Peyer's patch (tissue), 4 donors: ENCODE results near the gene CYP3A7.

Experiments
- POLR2A ChIP-seq, 2 donors: fragments of 450-650 bp; IDR thresholded peaks; one replicate each; pipeline ENCODE4 v1.5.1; 2017; ENCODE audit warnings: antibody characterized with exemption in 2 of 2, mild to moderate bottlenecking in 2 of 2, moderate library complexity in 2 of 2
- TF ChIP-seq, protein P1 (sequence below), 6 experiments: fragments of 450-650 bp in 4 of 6; fragments of 200-600 bp in 2 of 6; sonication (generic) in 1 of 6; IDR thresholded peaks; one replicate each; pipeline ENCODE4 v1.5.1; 2017 to 2019; ENCODE audit warnings: antibody characterized with exemption in 6 of 6, mild to moderate bottlenecking in 3 of 6, moderate library complexity in 1 of 6

- TF ChIP-seq, protein P1, sequence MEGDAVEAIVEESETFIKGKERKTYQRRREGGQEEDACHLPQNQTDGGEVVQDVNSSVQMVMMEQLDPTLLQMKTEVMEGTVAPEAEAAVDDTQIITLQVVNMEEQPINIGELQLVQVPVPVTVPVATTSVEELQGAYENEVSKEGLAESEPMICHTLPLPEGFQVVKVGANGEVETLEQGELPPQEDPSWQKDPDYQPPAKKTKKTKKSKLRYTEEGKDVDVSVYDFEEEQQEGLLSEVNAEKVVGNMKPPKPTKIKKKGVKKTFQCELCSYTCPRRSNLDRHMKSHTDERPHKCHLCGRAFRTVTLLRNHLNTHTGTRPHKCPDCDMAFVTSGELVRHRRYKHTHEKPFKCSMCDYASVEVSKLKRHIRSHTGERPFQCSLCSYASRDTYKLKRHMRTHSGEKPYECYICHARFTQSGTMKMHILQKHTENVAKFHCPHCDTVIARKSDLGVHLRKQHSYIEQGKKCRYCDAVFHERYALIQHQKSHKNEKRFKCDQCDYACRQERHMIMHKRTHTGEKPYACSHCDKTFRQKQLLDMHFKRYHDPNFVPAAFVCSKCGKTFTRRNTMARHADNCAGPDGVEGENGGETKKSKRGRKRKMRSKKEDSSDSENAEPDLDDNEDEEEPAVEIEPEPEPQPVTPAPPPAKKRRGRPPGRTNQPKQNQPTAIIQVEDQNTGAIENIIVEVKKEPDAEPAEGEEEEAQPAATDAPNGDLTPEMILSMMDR (IDR thresholded peaks at IDR 0.05): no peak
- TF ChIP-seq POLR2A (IDR thresholded peaks at IDR 0.05): no peak
Observed at GRCh38 chr7:99720800-99721595, 14.0 kb downstream of the CYP3A7 start.
